HepG2 (cell line): ENCODE measurements around the gene LYPD4. TPM values are rescaled to one million over a fixed set of nuclear protein-coding genes. Genes with fewer than 3 reads are reported as not detected.

Experiments used
- ATAC-seq: fragments of 200-7000 bp; cut with Tn5 transposase; 3 replicates; pipeline ENCODE4 v1.9.1; 2020; ENCODE audit warnings: mild to moderate bottlenecking, moderate library complexity
- BruUV-seq: library from RNA; stranded (reverse); fragments of 400-500 nt; replicated peaks from 2 replicates; lab custom pipeline; 2021; lab: Mats Ljungman, UMichigan
- CTCF ChIA-PET: fragments of 300-600 bp; formaldehyde crosslinking; extraction: SDS; loops from one replicate; lab custom pipeline; 2021; ENCODE audit warnings: low total read pairs, inconsistent platforms, low intra/inter-chr PET ratio; lab: Yijun Ruan, JAX
- POLR2A ChIA-PET: fragments of 350-600 bp; sonication (Branson Sonifier 250); formaldehyde crosslinking; loops from one replicate; lab custom pipeline; 2020; ENCODE audit warnings: antibody characterized with exemption, inconsistent platforms; lab: Yijun Ruan, JAX
- DNase-seq: peaks from one replicate; pipeline ENCODE4 v3.0.0-alpha.2; 2015; ENCODE audit warnings: low spot score
- FAIRE-seq: peaks from 3 replicates; lab custom pipeline; 2011; peaks lifted over from hg19 to GRCh38; lab: Jason Lieb, UNC
- H2AFZ ChIP-seq: one replicate; pipeline ENCODE4 v1.6.1; 2011; ENCODE audit warnings: low read length, inconsistent platforms
- H3K27ac ChIP-seq: fragments of 300-600 bp; 3 replicates; pipeline ENCODE4 v1.8.0; 2011; ENCODE audit warnings: mixed run types, mild to moderate bottlenecking, mixed read lengths, low read length, inconsistent platforms; ENCODE audit not compliant: insufficient read depth; ENCODE audit errors: extremely low read length
- H3K27me3 ChIP-seq, 2 experiments: fragments of 200-600 bp in 1 of 2; 2 replicates in 1 of 2; 3 replicates in 1 of 2; pipeline versions ENCODE4 v1.6.0 to v1.8.0; 2011; ENCODE audit warnings: low read length in 2 of 2, mild to moderate bottlenecking in 2 of 2, moderate library complexity in 2 of 2, inconsistent platforms in 1 of 2; ENCODE audit not compliant: insufficient read depth in 2 of 2, control insufficient read depth in 1 of 2
- H3K36me3 ChIP-seq, 2 experiments: fragments of 200-600 bp in 1 of 2; replicated peaks in 1 of 2; 2 replicates in 1 of 2; 3 replicates in 1 of 2; pipeline versions ENCODE4 v1.5.1 to v1.8.0; 2011; ENCODE audit warnings: low read length in 2 of 2, inconsistent platforms in 1 of 2; ENCODE audit not compliant: insufficient read depth in 2 of 2, control insufficient read depth in 1 of 2
- H3K4me1 ChIP-seq: 2 replicates; pipeline ENCODE4 v1.5.1; 2012; ENCODE audit warnings: low read length, inconsistent platforms; ENCODE audit not compliant: insufficient read depth
- H3K4me2 ChIP-seq: 2 replicates; pipeline ENCODE4 v1.6.0; 2011; ENCODE audit warnings: low read depth, low read length, inconsistent platforms
- H3K4me3 ChIP-seq, 3 experiments: fragments of 200-600 bp in 1 of 3; sonication (generic), shearing (Covaris generic) in 1 of 3; replicated peaks in 1 of 3; 2 replicates each; pipeline ENCODE4 v1.5.1; 2011 to 2016; ENCODE audit warnings: low read length in 3 of 3, inconsistent platforms in 2 of 3, low read depth in 2 of 3, mild to moderate bottlenecking in 2 of 3, control low read depth in 1 of 3, mixed read lengths in 1 of 3; ENCODE audit not compliant: insufficient read depth in 1 of 3
- H3K79me2 ChIP-seq: one replicate; pipeline ENCODE4 v1.6.1; 2011; ENCODE audit warnings: low read length, inconsistent platforms; ENCODE audit not compliant: insufficient read depth
- H3K9ac ChIP-seq: 2 replicates; pipeline ENCODE4 v1.6.0; 2011; ENCODE audit warnings: mild to moderate bottlenecking, low read depth, low read length, inconsistent platforms; ENCODE audit not compliant: insufficient read depth
- H3K9me3 ChIP-seq: 2 replicates; pipeline ENCODE4 v1.5.1; 2012; ENCODE audit warnings: mild to moderate bottlenecking, low read length
- H4K20me1 ChIP-seq: 2 replicates; pipeline ENCODE4 v1.6.0; 2011; ENCODE audit warnings: inconsistent platforms, mild to moderate bottlenecking, low read length, moderate library complexity; ENCODE audit not compliant: insufficient read depth
- DR1 ChIP-seq: sonication (generic); formaldehyde crosslinking; IDR thresholded peaks from 2 replicates; pipeline ENCODE4 v1.8.0; 2021; ENCODE audit warnings: mild to moderate bottlenecking, missing genetic modification reagents, inconsistent platforms
- FOSL2 ChIP-seq: sonication (generic); formaldehyde crosslinking; IDR thresholded peaks from 2 replicates; pipeline ENCODE4 v1.4.0; 2020; ENCODE audit warnings: missing genetic modification reagents
- MZF1 ChIP-seq: sonication (generic); formaldehyde crosslinking; IDR thresholded peaks from 2 replicates; pipeline ENCODE4 v1.8.1; 2023; ENCODE audit warnings: mild to moderate bottlenecking, missing genetic modification reagents, borderline replicate concordance
- POLR2A ChIP-seq, 2 experiments: IDR thresholded peaks; 2 replicates each; pipeline ENCODE4 v1.6.1; 2011; ENCODE audit warnings: low read depth in 2 of 2, low read length in 2 of 2, mild to moderate bottlenecking in 1 of 2, moderate library complexity in 1 of 2; ENCODE audit not compliant: insufficient read depth in 1 of 2
- SIN3A ChIP-seq: IDR thresholded peaks from 2 replicates; pipeline ENCODE4 v1.6.1; 2011; ENCODE audit warnings: low read depth, mild to moderate bottlenecking, control low read depth, low read length, borderline replicate concordance
- THAP9 ChIP-seq: sonication (generic); formaldehyde crosslinking; IDR thresholded peaks from 2 replicates; pipeline ENCODE4; 2020; ENCODE audit warnings: missing genetic modification reagents, mild to moderate bottlenecking, borderline replicate concordance
- ZBTB2 ChIP-seq: sonication (generic); formaldehyde crosslinking; IDR thresholded peaks from 2 replicates; pipeline ENCODE4 v1.8.0; 2022; ENCODE audit warnings: low read depth, missing genetic modification reagents
- ZMYM2 ChIP-seq: sonication (generic); formaldehyde crosslinking; IDR thresholded peaks from 2 replicates; pipeline ENCODE4 v1.8.0; 2022; ENCODE audit warnings: mild to moderate bottlenecking, missing genetic modification reagents
- ZNF768 ChIP-seq: sonication (generic); formaldehyde crosslinking; IDR thresholded peaks from 2 replicates; pipeline ENCODE4 v1.4.0; 2020; ENCODE audit warnings: missing genetic modification reagents
- WGBS: methylation state at CpG from one replicate; pipeline ENCODE4 v1.1.6; 2017; ENCODE audit warnings: low lambda C conversion rate; 5-methylcytosine and 5-hydroxymethylcytosine counted together
- in situ Hi-C: cut with HindIII; loops from 2 replicates; pipeline ENCODE4 v1.10.0; 2017; ENCODE audit warnings: low pct_unique_long_range_greater_than_20kb; ENCODE audit not compliant: extremely low pct_ligation_motif_present
- intact Hi-C: fragments of 100-400 bp; cut with micrococcal nuclease; formaldehyde crosslinking; loops from one replicate; pipeline ENCODE4 v1.10.0; 2022; ENCODE audit not compliant: unreplicated experiment
- polyA plus RNA-seq, 8 experiments: library from polyadenylated mRNA; depleted of rRNA in 3 of 8; stranded (reverse) in 7 of 8; unstranded in 1 of 8; fragments of >200 nt; fragmentation: Illumina TruSeq in 4 of 8; extraction: Trizol in 4 of 8; gene quantifications; 2 replicates each; pipeline versions ENCODE4 v1.2.1 to v1.2.3, GENCODE V29; 2011 to 2016; ENCODE audit warnings: low read depth in 4 of 8, missing spikeins in 1 of 8, mixed read lengths in 1 of 8; ENCODE audit not compliant: insufficient read depth in 1 of 8
- total RNA-seq, 5 experiments: library from RNA; depleted of rRNA; stranded (reverse); fragments of >200 nt; fragmentation: Illumina TruSeq; extraction: Trizol; gene quantifications; 2 replicates each; pipeline ENCODE4 v1.2.3, GENCODE V29; 2016; ENCODE audit warnings: low read depth in 1 of 5
- TF ChIP-seq, protein P1 (sequence below): sonication (generic); formaldehyde crosslinking; IDR thresholded peaks from 2 replicates; pipeline ENCODE4 v1.4.0; 2020; ENCODE audit warnings: mild to moderate bottlenecking, missing genetic modification reagents
- TF ChIP-seq, protein P2 (sequence below): sonication (generic); formaldehyde crosslinking; IDR thresholded peaks from 2 replicates; pipeline ENCODE4 v1.9.0; 2021; ENCODE audit warnings: missing genetic modification reagents, mild to moderate bottlenecking, borderline replicate concordance
- TF ChIP-seq, protein P3 (sequence below), 2 experiments: fragments of 450-650 bp in 1 of 2; sonication (generic) in 1 of 2; formaldehyde crosslinking; IDR thresholded peaks; 2 replicates each; pipeline versions ENCODE4 v1.5.0 to v1.8.0; 2020 to 2022; ENCODE audit warnings: mild to moderate bottlenecking in 1 of 2, missing genetic modification reagents in 1 of 2

LYPD4 gene
- total and polyA plus RNA-seq, 2 of the 13 experiments (the other 11 are each of a cell fraction or from before 2014, with no cell fraction given): not detected

- TF ChIP-seq ZMYM2 (CRISPR knock-in tag) (no peak), FOSL2 (CRISPR knock-in tag) (no peak)
- TF ChIP-seq, protein P1, sequence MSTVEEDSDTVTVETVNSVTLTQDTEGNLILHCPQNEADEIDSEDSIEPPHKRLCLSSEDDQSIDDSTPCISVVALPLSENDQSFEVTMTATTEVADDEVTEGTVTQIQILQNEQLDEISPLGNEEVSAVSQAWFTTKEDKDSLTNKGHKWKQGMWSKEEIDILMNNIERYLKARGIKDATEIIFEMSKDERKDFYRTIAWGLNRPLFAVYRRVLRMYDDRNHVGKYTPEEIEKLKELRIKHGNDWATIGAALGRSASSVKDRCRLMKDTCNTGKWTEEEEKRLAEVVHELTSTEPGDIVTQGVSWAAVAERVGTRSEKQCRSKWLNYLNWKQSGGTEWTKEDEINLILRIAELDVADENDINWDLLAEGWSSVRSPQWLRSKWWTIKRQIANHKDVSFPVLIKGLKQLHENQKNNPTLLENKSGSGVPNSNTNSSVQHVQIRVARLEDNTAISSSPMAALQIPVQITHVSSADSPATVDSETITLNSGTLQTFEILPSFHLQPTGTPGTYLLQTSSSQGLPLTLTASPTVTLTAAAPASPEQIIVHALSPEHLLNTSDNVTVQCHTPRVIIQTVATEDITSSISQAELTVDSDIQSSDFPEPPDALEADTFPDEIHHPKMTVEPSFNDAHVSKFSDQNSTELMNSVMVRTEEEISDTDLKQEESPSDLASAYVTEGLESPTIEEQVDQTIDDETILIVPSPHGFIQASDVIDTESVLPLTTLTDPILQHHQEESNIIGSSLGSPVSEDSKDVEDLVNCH: no peak
Measured at GRCh38 chr19:41861846-41862245, 17.4 kb upstream of the LYPD4 start (continued).

GRCh38 chr19:41861116-41861768 lies 16.8 kb upstream of the LYPD4 start:
- no peak for DNase-seq
- CTCF ChIA-PET: no interaction called here
- TF ChIP-seq SIN3A: no peak
- TF ChIP-seq, protein P2, sequence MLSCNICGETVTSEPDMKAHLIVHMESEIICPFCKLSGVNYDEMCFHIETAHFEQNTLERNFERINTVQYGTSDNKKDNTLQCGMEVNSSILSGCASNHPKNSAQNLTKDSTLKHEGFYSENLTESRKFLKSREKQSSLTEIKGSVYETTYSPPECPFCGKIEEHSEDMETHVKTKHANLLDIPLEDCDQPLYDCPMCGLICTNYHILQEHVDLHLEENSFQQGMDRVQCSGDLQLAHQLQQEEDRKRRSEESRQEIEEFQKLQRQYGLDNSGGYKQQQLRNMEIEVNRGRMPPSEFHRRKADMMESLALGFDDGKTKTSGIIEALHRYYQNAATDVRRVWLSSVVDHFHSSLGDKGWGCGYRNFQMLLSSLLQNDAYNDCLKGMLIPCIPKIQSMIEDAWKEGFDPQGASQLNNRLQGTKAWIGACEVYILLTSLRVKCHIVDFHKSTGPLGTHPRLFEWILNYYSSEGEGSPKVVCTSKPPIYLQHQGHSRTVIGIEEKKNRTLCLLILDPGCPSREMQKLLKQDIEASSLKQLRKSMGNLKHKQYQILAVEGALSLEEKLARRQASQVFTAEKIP (CRISPR knock-in tag): no peak
- TF ChIP-seq ZNF768 (CRISPR knock-in tag): peak; percentile 47; the same call in 1 of the 2 replicates
- TF ChIP-seq DR1 (CRISPR knock-in tag): no peak
- no peak for TF ChIP-seq MZF1 (CRISPR knock-in tag)
- no peak for TF ChIP-seq THAP9 (CRISPR knock-in tag)
- no peak for TF ChIP-seq ZBTB2
- TF ChIP-seq POLR2A (IDR thresholded peaks at IDR 0.05; ENCODE audit: insufficient read depth in 1 of 2, low read depth in 2 of 2, low read length in 2 of 2): peak; percentile 7 to 9; a peak in 1 of 4 replicates
- TF ChIP-seq, protein P3, sequence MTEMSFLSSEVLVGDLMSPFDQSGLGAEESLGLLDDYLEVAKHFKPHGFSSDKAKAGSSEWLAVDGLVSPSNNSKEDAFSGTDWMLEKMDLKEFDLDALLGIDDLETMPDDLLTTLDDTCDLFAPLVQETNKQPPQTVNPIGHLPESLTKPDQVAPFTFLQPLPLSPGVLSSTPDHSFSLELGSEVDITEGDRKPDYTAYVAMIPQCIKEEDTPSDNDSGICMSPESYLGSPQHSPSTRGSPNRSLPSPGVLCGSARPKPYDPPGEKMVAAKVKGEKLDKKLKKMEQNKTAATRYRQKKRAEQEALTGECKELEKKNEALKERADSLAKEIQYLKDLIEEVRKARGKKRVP (CRISPR knock-in tag; IDR thresholded peaks at IDR 0.05): 0 out of 4 replicates have a peak, but pooled peaks of 1 of the 2 experiments have one; percentile 6

More at GRCh38 chr19:41861116-41861768, 16.8 kb upstream of the LYPD4 start:
- intact Hi-C loops (no loop called here), in situ Hi-C loops (no loop called here)
- no peaks in the 10 kb centered on the region for H3K9me3 ChIP-seq
- peak overlapping the region; percentile 85 to 99 (median 95) for H3K4me3 ChIP-seq
- peak overlapping the region; percentile 99 for H3K9ac ChIP-seq
- H2AFZ ChIP-seq: no peak overlapping the region
- TSS peak; percentile 51 for BruUV-seq
- ATAC-seq: no peak
- peaks cover 58% of the 10 kb centered on the region for H3K79me2 ChIP-seq
- H3K36me3 ChIP-seq: peaks cover 24 to 49% of the 10 kb centered on the region in 2 experiments
- H3K27ac ChIP-seq: peak overlapping the region; percentile 84
- peaks cover 51% of the 10 kb centered on the region for H4K20me1 ChIP-seq
- WGBS: 22% methylated on average over 4 of the region's 9 CpGs
- peak overlapping the region; percentile 87 for H3K4me2 ChIP-seq
- POLR2A ChIA-PET: interaction anchor here (1.4 to 3.6 kb wide), 6 partner anchors 10 to 422 kb away, joined by 3 to 72 read pairs (median 24); partner anchors contain the start of genes DMAC2 and RABAC1
- peaks cover 0 to 4% of the 10 kb centered on the region in 2 experiments; a peak in 1 of 5 replicates for H3K27me3 ChIP-seq
- FAIRE-seq: peak; percentile 4
- H3K4me1 ChIP-seq: peaks cover 56% of the 10 kb centered on the region
